CD4-positive, alpha-beta T cell treated with Interleukin-2 at 100 ng/mL for 4 hours (primary cell): ENCODE measurements around the gene PRKAG2.
"Not testable (repeated sequence)": the region's sequence is repeated elsewhere in the genome, so short reads cannot be mapped to it uniquely, and the experiment has no call there.

Source experiments
- DNase-seq: peaks from one replicate; pipeline ENCODE4 v3.0.0-alpha.2; 2020; ENCODE audit warnings: low spot score

Gene PRKAG2

DNA sequence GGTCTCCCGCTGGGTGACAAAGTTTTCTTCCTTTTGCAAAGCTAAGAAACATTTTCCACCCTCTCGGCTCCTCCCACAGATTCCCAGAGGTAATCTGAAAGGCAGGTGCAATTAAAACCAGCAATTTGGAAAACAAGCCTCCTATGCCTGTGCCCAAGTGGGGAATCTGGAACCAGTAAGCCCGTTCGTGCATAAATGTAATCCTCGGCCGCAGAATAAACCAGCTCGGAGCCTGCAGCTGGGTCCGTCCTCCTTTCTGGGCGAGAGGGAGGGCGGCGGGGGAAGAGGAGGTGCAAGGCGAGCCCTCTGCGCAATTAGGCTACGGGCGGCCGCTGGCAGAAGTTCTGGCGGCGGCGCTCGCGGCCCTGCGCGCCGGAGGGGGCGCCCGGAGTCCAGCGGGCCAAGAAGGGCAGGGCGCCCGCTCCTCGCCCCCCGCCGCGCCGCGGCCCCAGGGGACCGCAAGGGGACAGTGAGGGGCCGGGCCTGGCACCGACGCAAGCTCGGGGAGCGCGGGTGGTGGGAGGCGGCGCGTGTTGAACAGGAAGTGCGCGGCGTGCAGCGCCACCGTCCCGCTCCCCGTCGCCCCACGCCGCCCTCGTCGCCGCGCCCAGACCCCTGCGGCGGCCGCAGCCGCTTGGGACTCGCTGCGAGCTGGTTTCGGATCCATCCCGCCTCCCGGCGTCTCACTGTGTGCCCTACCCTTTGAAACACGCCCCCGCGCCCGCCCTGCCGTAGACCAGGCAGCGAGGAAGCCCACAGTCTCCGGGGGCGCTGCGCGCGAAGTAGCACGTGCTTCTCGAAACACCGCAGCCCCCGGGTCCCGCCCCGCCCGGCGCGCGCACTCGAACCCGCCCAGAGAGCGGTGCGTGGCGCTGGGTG lies at the start of gene PRKAG2:
TSS of gene PRKAG2 (minus strand) at position 217 of the 879 bp plus-strand sequence. CDS start 495 bp downstream, outside the sequence.
- peak; percentile 63 for DNase-seq

DNA sequence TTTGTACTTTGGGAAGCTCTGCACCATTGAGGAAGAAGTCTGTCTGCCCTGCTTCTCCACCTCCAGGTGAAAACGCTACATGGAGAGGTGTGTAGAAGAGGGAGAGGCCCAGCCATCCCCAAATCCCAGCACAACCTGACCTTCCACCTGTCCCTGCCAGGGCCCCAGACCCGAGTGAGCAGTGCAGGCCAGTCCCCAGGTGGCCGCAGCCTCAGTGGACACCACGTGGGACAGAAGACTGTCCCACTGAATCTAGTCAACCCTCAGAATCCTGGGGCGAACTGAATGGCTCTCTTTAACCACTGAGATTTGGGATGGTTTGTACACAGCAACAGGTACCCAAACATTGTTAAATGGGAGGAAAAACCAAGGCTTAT lies 49.4 kb upstream of the PRKAG2 start:
- DNase-seq, result no peak

DNA sequence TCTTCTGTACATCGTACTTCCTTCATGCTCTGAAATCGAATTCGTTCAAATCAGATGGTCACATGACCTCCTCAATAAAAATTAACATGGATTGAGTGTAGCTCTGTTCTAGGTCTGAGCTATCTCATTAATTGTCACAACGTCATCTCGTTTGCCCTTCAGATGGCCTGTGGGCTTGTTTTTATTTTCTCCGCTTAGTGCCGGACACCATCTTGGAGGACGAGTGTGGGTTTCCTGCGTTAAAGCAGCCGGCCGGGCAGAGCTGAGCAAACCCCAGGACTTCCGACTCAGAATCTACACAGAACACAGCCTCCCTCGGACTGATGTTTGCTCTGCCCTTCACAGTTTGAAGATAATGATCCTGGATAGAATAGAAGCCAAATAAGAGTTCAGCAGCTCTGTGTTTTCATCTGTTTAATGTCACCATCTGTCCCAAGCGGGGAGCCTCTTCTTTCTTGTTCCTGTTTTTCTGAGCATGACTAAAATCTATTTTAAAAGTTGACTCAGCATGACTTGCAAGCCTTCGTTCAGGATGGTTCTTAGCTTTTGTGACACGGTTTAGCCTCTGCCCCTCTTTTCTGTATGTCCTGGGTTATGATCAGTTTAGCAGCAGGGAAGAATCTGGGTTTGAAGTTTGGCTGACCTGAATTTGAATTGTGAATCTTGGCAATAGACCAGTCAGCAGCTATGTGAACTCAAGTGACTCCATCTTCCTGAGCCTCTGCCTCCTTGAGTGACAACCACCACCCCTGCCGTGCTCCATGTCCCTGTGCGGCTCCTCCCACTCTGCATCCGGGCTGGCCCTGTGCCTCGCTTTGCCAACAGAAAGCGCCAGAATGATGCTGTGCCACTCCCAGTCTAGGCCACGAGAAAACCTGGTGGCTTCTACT lies 48.8 kb upstream of the PRKAG2 start:
- DNase-seq, result no peak

DNA sequence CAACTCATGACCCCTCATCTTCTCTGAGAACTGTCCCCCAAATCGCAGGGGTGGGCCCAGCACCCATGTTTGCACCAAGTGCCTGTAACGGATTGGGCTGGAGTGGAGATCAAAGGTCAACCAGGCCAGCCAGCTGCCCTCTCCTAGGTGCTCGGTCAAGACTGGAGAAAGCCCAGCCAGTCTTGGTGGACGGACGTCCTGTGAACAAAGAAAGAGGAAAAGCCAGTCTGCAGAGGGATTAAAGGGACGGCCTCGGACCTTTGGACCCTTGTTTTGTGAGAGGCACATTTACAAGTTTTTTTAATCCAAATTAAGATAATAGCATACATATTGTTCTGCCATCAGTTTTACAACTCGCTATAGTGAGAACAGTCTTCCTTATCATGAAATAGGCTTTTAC lies 47.6 kb upstream of the PRKAG2 start:
- no peak for DNase-seq

DNA sequence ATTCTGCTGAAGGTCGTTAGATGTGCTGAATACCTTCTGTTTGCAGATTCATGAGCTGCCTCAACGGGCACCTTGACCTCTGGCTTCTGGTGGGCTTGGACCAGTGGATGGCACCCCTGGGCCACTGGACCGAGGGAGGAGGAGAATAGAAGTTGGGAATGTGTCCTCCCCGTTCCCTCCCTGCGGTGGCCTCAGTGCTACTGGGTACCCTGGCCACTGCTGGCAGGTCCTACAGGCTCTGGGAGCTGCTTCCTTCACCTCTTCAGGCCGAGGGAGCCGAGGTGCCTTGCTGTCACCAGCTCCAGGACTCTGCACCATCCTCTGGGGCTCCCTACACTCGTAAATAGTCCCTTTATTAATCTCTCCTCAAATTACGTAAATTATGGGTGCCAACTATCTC lies 47.1 kb upstream of the PRKAG2 start:
- no peak for DNase-seq

DNA sequence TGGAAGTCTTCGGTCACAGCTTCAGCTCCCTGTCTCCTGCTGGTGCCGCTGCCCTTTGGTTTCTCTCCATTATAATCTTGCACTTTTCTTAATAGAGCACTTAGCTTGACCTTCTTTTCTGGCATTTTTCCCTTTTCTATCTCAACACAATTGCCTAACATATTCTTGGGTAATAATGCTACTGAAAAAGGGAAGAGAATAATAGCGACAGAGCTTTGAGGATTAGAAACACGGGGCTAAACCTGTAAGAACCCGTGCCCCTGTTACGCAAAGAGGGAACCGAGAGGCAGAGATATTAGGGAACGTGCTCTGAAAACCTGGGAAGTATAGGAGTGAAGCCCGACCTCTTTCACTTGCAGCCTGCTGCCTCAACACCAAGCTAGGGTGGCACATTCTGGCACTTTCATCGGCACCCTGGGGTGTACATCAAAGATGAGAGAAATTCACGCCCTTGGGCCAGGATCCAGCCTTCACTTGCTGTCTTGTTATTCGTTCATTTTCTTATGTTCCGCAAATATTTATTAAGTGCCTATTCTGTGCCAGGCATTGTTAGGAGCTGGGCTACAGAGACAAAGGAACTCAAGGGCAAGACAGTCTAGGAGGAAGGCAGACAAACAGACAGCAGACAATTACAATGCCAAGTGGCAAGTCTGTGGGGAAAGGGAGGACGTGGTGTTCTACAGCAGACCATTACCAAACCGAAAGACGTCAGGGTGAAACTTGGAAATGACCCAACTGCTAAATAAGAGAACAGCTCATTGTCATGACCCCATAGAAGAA lies 46.4 kb upstream of the PRKAG2 start:
- DNase-seq, result no peak

DNA sequence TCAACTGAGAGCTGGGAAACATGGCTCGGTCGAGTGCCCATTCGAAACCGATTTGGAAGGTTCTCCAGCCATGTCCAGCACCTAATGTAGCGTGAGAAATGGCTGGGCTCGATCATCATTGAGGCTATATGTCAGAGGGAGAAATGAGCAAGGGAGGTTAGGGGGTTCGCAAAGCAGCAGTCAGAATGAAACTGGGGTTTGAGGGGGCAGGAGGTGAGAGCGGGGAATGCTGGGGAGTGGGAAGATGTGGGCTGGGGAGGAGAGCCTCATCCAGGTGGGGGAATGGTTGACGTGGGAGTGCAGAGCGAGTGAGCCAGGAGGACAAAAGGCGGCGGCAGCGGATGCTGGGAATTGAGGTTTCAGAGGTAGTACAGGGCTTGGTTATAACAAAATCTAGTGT lies 44.5 kb upstream of the PRKAG2 start:
- no peak for DNase-seq

DNA sequence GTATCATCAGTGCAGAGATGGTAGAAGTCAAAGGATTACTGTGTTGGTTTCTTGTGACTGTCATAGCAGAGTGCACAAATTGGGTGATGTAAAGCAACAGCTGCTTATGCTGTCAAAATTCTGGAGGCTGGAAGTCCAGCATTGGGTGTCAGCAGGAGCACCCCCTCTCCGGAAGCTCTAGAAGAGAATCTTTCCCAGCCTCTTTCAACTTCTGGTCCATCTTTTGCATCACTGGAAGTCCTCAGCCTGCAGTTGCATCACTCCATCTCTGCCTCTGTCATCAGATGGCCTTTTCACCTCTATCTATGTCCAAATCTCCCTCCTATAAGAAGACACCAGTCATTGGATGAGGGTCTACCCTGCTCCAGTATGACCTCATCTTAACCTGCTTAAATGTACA lies 43.6 kb upstream of the PRKAG2 start:
- no peak for DNase-seq

DNA sequence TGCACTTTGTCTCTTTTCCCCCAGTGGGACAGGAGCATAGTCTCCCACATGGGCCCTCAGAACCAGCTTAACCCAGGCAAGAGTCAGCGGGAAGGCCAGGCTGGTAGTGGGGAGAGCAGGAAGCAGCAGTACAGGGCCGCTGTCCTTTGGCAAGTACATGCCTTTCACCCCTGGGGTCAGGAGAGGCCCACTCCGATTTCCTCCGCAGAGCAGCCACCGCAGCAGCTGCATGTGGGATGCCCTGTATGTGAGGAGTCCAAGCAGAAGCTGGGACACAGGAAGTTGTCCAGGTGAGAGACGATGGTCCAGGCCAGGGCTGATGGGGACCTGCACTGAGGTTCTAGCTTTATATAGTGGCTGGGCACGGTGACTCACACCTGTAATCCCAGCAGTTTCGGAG lies 42.7 kb upstream of the PRKAG2 start:
- DNase-seq, result no peak

DNA sequence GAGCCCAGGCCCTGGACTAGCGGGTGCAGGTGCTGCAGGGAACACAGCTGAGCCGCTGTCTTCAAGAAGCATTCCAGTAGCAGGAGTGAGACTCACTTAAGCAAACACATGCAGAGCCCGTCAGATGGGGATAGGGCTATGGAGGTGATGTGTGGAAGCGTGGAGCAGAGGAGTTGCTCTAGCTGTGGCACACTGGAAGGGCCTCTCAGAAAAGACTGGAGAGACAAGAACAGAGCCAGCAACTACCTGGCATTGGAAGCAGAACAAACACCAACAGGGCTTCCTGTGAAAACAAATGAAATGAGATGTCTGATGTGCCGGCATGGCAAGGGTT lies 41.6 kb upstream of the PRKAG2 start:
- no peak for DNase-seq

DNA sequence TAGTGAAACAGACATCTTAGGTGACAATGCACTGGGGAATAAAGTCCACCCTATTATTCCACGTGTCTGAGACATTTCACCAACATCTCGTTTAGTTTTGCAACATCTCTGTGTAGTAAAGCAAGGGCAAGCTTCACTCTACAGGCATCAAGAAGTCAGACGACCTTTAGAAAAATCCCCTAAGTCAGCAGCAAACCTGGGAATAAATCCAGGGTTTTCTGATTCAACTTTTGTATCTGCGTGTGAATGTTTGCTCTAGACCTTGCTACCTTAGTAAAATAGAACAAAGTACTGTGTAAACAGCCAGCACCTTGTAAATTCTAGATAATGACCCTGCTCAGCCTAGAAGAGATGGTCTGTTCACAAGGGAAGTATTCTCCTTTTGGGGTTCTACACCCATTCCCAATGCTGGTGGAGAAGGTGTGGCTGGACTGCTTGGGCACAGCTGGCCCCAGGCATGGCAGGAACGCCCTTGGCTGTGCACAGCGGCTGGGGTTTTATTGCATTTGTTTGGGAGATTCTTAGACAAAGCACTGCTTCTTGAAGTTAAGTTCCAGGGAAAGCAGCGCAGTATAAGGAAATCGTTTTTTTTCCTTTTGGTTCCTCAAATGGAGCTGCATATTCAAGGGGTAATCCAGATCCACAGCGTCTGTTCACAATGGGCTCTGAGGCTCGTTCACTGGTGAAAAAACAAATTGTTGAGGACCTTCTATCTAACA lies 41.0 kb upstream of the PRKAG2 start:
- DNase-seq, result no peak

DNA sequence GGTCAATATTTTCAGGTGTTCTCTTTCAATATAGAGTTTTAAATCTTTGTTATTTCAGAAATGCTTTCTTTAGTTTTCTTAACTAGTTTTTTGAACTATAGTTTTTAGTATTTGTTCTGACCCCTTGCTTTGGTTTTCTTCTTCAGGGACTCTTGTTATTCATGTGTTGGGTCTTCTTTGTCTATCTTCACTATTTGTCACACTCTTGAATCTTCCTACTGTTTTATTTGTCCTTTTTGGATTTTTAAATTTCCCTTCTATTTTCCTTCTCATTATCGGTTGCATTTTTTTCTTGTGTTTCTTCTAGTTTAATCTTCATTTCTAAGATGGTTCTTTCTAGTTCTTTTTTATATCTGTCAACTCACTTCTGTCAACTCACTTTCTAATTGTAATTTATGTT lies 37.1 kb upstream of the PRKAG2 start:
- DNase-seq, result no peak

DNA sequence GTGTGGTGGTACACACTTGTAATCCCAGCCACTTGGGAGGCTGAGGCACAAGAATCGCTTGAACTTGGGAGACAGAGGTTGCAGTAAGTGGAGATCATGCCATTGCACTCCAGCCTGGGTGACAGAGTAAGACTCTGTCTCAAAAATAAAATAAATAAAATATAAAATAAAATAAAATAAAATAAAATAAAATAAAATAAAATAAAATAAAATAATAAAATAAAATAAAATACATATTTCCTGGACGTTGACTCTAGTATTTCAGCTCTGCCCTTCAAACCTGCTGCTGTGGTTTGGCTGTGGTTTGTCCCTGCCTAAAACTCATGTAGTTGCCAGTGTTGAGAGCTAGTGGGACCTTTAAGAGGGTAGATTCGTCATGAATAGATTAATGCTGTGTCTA lies 33.7 kb upstream of the PRKAG2 start:
- not testable (repeated sequence) for DNase-seq

DNA sequence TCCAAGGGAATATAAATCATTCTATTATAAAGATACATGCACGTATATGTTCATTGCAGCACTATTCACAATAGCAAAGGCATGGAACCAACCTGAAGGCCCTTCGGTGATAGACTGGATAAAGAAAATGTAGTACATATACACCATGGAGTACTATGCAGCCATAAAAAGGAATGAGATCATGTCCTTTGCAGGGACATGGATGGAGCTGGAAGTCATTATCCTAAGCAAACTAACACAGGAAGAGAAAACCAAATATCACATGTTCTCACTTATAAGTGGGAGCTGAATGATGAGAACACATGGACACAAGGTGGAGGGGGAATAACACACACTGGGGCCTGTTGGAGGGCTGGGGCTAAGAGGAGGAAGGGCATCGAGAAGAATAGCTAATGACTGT lies 30.2 kb upstream of the PRKAG2 start:
- DNase-seq, result not testable (repeated sequence)

DNA sequence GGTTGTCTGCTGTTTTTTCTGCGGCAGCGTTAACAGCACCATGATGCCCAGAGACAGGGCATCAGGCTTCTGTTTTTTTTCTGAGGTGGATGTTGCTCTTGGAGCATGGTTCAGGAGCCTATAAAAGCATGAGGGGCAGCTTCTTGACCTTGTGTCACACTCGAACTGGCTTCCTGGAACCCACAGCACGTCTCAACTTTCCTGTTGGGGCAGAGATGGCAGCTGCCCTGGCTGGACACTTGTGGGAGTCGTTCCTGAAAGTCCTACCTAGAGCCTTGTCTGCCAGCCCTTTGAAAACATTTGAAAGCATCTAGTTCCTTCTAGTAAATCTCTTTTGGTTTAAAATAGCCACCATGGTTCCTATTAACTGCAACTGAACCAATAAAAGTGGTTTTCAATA lies 28.9 kb upstream of the PRKAG2 start:
- no peak for DNase-seq

DNA sequence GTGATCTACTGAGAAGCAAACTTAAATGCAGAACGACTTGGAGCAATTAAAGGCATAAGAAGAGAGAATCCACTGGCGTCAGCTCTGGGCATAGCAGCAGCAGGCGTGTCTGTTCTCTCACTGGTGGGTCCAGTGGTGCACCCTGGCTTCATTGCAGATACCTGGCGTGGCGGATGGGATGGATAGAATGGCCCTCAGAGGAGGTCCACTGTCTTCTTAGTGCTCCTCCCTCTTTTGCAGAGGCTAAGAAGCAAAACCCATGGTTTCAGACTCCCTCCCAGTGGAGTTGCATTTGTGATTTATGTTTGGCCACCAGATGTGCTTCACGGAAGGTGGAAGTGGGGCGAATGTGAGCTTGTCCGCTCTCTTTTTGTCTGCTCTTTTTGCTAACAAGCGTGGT lies 28.4 kb upstream of the PRKAG2 start:
- no peak for DNase-seq

DNA sequence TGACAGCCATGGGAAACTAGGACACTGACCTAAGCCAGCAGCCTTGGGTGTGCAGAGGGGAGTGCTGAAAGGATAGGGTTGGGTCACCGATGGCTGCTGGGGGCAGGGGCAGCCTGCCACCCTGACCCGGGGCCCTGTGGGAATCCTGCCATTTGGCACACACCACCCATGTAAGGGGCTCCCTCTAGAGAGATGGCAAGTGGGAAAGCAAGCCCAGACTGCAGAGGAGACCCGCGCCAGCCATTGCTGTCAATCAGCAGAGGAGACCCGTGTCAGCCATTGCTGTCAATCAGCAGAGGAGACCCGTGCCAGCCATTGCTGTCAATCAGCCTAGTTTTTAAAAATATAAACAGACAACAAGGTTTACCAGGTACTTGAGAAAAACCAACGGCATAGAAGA lies 27.4 kb upstream of the PRKAG2 start:
- no peak for DNase-seq

DNA sequence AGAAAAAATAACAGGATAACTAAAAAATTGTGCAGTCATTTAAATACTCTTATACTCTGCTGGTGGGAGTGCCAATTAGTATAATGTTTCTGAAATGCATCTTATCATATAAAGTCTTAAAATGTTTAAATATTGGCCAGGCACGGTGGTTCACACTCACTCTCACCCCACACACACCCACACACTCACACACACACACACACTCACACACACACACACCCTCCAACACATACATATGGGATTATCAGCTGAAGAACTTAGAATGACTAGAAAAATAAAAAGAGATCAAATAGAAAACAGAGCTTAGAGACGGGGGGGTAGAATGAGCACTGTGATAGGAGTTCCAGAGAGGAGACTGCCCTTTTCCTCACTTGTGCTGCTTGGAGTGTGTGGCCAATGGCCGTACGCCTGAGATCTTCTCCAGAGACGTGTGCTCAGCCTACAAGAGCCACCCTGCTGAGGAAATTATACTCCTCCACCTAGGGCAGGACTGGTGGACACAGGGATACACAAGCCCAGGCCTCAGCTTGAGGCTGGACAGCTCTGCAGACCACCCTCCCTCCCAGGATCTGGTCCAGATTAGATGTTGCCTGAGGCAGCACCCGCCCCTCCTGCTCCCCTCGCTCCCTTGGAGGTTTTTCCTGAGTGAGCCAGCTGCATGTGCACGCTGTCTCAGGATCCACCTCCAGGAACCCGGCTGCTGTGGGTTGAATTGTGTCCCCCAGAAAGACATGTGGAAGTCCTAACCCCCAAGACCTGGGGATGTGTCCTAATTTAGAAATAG lies 26.5 kb upstream of the PRKAG2 start:
- no peak for DNase-seq

DNA sequence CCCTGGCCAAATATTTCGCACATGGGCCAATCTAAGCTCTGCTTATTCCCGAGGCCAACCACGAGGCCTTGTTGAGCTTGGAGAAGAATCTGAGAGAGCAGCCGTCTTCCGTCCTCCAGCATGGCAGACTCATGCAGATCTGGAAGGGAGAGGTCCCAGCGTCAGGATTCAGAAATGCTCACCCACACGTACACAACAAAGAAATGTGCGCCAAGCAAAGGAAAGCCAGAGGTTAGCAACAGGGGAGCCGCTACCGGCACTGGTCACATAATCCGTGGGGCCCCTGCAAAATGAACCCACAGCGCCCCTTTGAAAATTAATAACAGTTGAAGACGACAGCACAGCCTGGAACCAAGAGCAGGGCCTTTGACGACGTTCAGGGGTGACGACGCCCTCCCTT lies 25.4 kb upstream of the PRKAG2 start:
- DNase-seq, result no peak

DNA sequence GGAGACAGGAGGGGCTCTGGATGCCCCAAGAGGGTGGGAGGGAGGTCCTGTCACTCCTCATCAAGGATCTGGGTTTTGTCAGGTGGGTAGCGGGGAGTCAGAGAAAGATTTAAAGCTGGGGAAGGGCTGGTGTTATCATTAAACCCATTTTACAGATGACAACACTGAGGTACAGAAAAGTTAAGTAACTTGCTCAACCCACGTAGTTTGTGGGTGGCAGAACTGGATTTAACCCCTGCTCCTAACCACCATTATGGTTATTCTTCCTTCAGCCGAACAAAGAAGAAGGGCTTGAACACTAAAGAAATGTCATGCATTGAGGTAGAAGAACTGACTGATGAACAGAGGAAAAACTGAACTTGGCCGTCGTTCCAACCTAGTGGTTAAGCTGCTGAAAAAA lies 24.9 kb upstream of the PRKAG2 start:
- no peak for DNase-seq

DNA sequence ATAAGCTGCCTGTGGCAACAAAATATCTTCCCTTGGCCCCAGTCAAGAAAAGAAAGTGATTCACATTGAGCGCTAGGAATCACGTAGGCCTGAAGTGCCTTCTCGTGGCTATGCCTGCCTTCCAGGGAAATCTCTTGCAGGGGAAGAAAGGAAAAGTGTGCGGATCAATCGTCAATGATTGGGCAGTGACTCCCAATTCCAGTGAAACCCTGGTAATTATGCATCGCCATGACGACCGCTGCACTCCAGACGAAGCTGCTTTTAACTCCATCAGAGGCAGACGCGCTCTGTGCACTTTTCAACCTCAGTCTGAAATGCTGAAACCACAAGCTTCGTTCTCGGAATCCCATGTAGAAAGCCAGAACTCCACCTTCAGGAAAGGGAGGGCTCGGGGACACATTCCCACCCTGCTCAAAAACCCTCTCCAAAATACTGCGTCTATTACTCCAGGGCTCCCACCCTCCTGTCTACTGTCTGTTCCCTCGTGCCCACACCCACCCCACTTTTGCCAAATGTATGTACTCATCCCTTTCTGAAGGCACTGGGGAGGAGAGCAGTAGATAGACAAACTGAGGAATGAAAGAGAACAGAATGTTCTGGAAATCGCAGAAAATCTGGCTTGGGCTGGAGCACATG lies 24.2 kb upstream of the PRKAG2 start:
- DNase-seq, result no peak
